ENCODE measurements around the gene NKAIN2.

- TF ChIP-seq CTCF (IDR thresholded peaks at IDR 0.05) (no peak), ZFX (IDR thresholded peaks at IDR 0.05; ENCODE audit: borderline replicate concordance) (no peak)
Observed at GRCh38 chr6:124463271-124463670, 659.6 kb downstream of the NKAIN2 start.

All from 22Rv1 (cell line).